HFF-Myc (cell line): ENCODE data around the gene OR3A3.
"Not testable (repeated sequence)": the region's sequence is repeated elsewhere in the genome, so short reads cannot be mapped to it uniquely, and the experiment has no call there.

Experiments
- DNase-seq: peaks from one replicate; pipeline ENCODE4 v3.0.0-alpha.2; 2011; ENCODE audit warnings: low read depth; ENCODE audit errors: extremely low read depth
- H3K4me3 ChIP-seq: replicated peaks from 2 replicates; pipeline ENCODE4 v1.5.1; 2011; ENCODE audit warnings: low read depth, mild to moderate bottlenecking, control low read depth, low read length
- TF ChIP-seq, protein P1 (sequence below): IDR thresholded peaks from 2 replicates; pipeline ENCODE4 v1.5.1; 2012; ENCODE audit warnings: mild to moderate bottlenecking, low read depth, low read length, control low read depth; ENCODE audit errors: missing control alignments

Gene OR3A3

GRCh38 chr17:3433741-3434140 is 22.6 kb downstream of the OR3A3 start, which contains the start of gene OR1E2:
Gene OR1E2, minus strand, starts transcription at chr17:3433841. Its CDS starts 0 bp downstream, at chr17:3433841.
- DNase-seq = no peak
- no peak within 1 kb of the TSS for H3K4me3 ChIP-seq
- TF ChIP-seq, protein P1, sequence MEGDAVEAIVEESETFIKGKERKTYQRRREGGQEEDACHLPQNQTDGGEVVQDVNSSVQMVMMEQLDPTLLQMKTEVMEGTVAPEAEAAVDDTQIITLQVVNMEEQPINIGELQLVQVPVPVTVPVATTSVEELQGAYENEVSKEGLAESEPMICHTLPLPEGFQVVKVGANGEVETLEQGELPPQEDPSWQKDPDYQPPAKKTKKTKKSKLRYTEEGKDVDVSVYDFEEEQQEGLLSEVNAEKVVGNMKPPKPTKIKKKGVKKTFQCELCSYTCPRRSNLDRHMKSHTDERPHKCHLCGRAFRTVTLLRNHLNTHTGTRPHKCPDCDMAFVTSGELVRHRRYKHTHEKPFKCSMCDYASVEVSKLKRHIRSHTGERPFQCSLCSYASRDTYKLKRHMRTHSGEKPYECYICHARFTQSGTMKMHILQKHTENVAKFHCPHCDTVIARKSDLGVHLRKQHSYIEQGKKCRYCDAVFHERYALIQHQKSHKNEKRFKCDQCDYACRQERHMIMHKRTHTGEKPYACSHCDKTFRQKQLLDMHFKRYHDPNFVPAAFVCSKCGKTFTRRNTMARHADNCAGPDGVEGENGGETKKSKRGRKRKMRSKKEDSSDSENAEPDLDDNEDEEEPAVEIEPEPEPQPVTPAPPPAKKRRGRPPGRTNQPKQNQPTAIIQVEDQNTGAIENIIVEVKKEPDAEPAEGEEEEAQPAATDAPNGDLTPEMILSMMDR = no peak

- DNase-seq = no peak
- no peak overlapping the region for H3K4me3 ChIP-seq
- TF ChIP-seq, protein P1 = no peak
Measured at GRCh38 chr17:3438368-3438767, 27.2 kb downstream of the OR3A3 start.

- DNase-seq = no peak
Measured at GRCh38 chr17:3440451-3440850, 29.3 kb downstream of the OR3A3 start.

GRCh38 chr17:3447625-3448024 is 36.5 kb downstream of the OR3A3 start:
- TF ChIP-seq, protein P1 = no peak
- DNase-seq = no peak

More at GRCh38 chr17:3440451-3440850, 29.3 kb downstream of the OR3A3 start:
- no peak overlapping the region for H3K4me3 ChIP-seq
- TF ChIP-seq, protein P1 = no peak

DNA sequence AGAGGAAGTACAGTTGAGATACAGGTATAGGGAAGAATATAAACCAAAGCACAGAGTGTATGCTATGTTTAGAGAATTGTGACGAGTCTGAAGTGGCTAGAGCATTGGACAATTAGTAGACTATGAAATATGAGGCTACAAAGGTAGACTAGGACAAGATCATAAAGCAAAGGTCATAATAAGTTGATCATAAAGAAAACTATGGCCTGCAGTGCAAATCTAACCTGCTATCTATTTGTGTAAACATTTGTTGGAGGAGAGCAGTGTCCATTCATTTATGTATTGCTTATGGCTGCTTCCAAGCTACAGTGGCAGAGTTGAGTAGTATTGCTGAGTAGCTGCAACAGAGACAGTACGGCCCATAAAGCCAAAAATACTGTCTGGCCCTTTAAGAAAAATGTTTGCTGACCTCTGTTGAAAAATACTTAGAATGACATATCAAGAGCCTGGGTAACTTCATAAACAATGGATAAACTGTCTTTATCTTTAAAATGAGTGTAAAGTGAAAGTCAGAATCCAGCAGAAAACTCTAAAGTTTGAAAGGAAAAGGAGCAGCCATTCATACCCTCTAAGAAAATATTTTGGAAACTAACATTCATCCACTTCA is 37.0 kb downstream of the OR3A3 start:
- no peak for DNase-seq
- TF ChIP-seq, protein P1 = no peak

More at GRCh38 chr17:3447625-3448024, 36.5 kb downstream of the OR3A3 start:
- H3K4me3 ChIP-seq = no peak overlapping the region

DNA sequence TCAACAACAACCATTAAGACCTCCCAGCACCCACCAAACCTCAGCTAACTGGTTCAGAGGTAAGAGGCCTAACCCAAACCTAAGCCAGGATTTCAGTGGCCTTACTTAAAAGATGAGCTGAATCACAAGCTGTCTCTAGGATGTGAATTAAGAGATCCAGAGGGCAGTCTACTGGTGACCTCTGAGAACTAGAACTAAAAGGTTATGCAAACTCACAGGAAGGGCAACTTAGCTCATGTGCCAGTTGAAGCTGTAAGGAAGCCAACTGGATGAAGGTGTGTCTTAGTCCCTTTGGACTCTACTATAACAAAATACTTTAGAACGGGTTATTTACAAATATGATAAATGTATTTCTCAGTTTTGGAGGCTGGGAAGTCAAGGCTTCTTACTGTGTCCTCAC is 55.2 kb downstream of the OR3A3 start:
- not testable (repeated sequence) for DNase-seq

More for the DNA sequence above, 37.0 kb downstream of the OR3A3 start:
- no peak overlapping the region for H3K4me3 ChIP-seq

DNA sequence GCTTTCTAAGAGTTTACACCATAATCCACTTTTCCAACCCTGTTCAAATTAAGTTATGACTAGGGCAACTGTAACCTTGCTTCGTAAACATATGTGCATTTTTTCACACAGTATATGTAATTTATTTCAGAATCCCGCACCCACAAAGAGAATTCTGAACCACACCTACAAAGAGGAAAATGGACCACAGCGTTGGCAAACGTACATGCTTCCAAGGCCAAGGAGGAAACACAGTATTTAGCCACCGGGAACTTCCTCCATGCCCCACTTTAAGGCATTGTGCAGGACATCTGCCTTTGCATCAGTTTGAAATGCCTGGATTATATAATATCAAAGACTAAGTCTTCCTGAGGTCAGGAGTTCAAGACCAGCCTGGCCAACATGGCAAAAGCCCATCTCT is 58.4 kb downstream of the OR3A3 start:
- no peak overlapping the region for H3K4me3 ChIP-seq
- TF ChIP-seq, protein P1 = no peak
- DNase-seq = no peak

More for the DNA sequence above, 55.2 kb downstream of the OR3A3 start:
- not testable (repeated sequence) for H3K4me3 ChIP-seq
